ENCODE data around the gene ANKS6. TPM values are rescaled to one million over a fixed set of nuclear protein-coding genes. Genes with fewer than 3 reads are reported as not detected.

Gene ANKS6
- total and polyA plus RNA-seq, 2 of the 4 experiments (the other 2 are of a cell fraction) = 9.0 to 23.6 TPM

GRCh38 chr9:98721643-98722042 is 74.7 kb downstream of the ANKS6 start:
- Histone ChIP-seq H2AK9ac (replicated peaks; ENCODE audit: low read depth, low read length, poor library complexity) (no peak overlapping the region), H3K27me3 (ENCODE audit: control insufficient read depth, insufficient read depth, low read length) (peaks cover 25% of the 10 kb centered on the region), H4K8ac (ENCODE audit: low read depth in 2 of 2, low read length in 2 of 2) (no peak overlapping the region), H3K4me3 (ENCODE audit: insufficient read depth, low read depth, low read length) (no peak overlapping the region), H4K20me1 (ENCODE audit: insufficient read depth, low read length) (no peaks in the 10 kb centered on the region; the same call in none of the 2 replicates), H3K18ac (ENCODE audit: low read depth, low read length) (no peak overlapping the region), H4K91ac (ENCODE audit: insufficient read depth, low read depth, low read length) (no peak overlapping the region), H3K56ac (ENCODE audit: extremely low read depth, insufficient read depth, low read length) (no peak overlapping the region), H3K4me1 (ENCODE audit: control insufficient read depth, insufficient read depth, low read length) (peaks cover 4% of the 10 kb centered on the region; the same call in 1 of the 2 replicates), H3K9me3 (ENCODE audit: control insufficient read depth, insufficient read depth, low read length) (peaks cover 10% of the 10 kb centered on the region), H3K4ac (ENCODE audit: low read depth, low read length) (no peak overlapping the region), H3K23ac (ENCODE audit: low read depth, low read length) (no peak overlapping the region), H2BK120ac (ENCODE audit: low read depth, low read length) (no peak overlapping the region), H3K14ac (replicated peaks; ENCODE audit: low read depth, low read length) (no peak overlapping the region), H2AFZ (replicated peaks; ENCODE audit: low read length, poor library complexity) (no peak overlapping the region), H3K79me1 (ENCODE audit: low read depth in 1 of 2, low read length in 2 of 2) (no peaks in the 10 kb centered on the region), H4K5ac (ENCODE audit: low read depth, low read length) (no peak overlapping the region), H3K27ac (ENCODE audit: insufficient read depth, low read length) (no peak overlapping the region), H2BK20ac (ENCODE audit: low read depth, low read length) (no peak overlapping the region), H2BK15ac (ENCODE audit: low read depth, low read length) (no peak overlapping the region), H3K36me3 (ENCODE audit: control insufficient read depth, insufficient read depth, low read length) (no peaks in the 10 kb centered on the region), H2BK5ac (ENCODE audit: low read depth, low read length, poor library complexity, severe bottlenecking) (no peak overlapping the region), H3K9me1 (ENCODE audit: insufficient read depth, low read length) (no peaks in the 10 kb centered on the region), H2AK5ac (ENCODE audit: low read depth, low read length) (no peak overlapping the region), H3K4me2 (ENCODE audit: low read depth, low read length) (no peak overlapping the region), H3K9ac (ENCODE audit: low read depth, low read length) (no peak overlapping the region)
- CTCF ChIA-PET = no interaction called here
- 77% methylated on average over 2 of the region's 2 CpGs; no CpG with 5 or more reads in 1 of the 2 experiments for WGBS, 2 experiments (ENCODE audit: extremely low coverage in 2 of 2, insufficient read length in 1 of 2)
- in situ Hi-C loops (cut with MboI; ENCODE audit: low sequenced_read_pairs) (no loop called here), intact Hi-C loops (cut with micrococcal nuclease) (no loop called here), dilution Hi-C loops (cut with HindIII; ENCODE audit: low sequenced_read_pairs, unreplicated experiment) (no loop called here)
- DNase-seq = no peak
- no TSS peak for BruUV-seq (replicated peaks)
- TF ChIP-seq RAD21 (IDR thresholded peaks at IDR 0.05; ENCODE audit: low read length) (no peak), RFX5 (IDR thresholded peaks at IDR 0.05; ENCODE audit: low read depth, low read length) (no peak)
- POLR2A ChIA-PET (ENCODE audit: unreplicated experiment) = no interaction called here
- ATAC-seq (ENCODE audit: low read depth) = no peak

Data from IMR-90 (cell line).